AG10803 (cell line): ENCODE measurements around the gene C9orf43.

ENCODE experiments used
- DNase-seq: peaks from one replicate; pipeline ENCODE4 v3.0.0; 2010; ENCODE audit warnings: low read depth
- H3K4me3 ChIP-seq: 2 replicates; pipeline ENCODE4 v1.5.1; 2011; ENCODE audit warnings: mild to moderate bottlenecking, low read length, control low read depth
- TF ChIP-seq, protein P1 (sequence below): conservative IDR thresholded peaks from 2 replicates; pipeline ENCODE4 v1.5.1; 2011; ENCODE audit warnings: mild to moderate bottlenecking, low read length, control low read depth, inconsistent platforms

C9orf43 gene

DNA sequence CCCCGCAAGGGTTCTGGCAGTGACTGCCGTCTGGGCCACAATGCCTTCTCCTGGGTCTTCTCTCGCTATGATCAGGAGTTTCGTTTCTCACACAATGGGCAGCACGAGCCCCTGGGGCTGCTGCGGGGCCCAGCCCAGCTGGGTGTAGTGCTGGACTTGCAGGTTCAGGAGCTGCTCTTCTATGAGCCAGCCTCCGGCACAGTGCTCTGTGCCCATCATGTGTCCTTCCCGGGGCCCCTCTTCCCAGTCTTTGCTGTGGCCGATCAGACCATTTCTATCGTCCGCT, 40.7 kb upstream of the C9orf43 start:
- no peak overlapping the region for H3K4me3 ChIP-seq
- TF ChIP-seq, protein P1, sequence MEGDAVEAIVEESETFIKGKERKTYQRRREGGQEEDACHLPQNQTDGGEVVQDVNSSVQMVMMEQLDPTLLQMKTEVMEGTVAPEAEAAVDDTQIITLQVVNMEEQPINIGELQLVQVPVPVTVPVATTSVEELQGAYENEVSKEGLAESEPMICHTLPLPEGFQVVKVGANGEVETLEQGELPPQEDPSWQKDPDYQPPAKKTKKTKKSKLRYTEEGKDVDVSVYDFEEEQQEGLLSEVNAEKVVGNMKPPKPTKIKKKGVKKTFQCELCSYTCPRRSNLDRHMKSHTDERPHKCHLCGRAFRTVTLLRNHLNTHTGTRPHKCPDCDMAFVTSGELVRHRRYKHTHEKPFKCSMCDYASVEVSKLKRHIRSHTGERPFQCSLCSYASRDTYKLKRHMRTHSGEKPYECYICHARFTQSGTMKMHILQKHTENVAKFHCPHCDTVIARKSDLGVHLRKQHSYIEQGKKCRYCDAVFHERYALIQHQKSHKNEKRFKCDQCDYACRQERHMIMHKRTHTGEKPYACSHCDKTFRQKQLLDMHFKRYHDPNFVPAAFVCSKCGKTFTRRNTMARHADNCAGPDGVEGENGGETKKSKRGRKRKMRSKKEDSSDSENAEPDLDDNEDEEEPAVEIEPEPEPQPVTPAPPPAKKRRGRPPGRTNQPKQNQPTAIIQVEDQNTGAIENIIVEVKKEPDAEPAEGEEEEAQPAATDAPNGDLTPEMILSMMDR = no peak
- no peak for DNase-seq

DNA sequence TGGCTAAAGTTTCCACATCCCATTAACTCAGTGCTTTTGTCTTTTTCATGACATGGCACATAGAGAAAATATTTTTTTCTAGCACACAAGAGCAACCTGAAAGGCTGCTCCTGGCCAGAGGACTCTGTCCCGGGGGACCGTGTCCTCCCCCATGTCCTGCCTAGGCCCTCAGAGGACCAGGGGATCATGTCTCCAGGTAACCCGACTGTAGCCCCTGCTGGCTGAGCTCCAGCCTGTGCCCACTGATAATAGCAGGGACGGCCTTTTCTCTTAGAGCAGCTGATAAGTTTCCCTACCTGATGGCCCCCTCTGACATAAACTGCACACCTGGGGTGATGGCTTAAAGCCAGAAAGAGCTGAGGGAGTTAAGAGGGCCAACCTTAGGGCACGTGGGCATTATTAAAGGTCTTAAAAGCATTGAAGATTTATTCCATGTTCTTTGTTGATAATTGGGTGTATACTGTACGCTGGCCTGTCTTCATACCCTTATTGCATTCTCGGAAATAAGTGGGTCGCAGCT, 39.7 kb upstream of the C9orf43 start:
- no peak overlapping the region for H3K4me3 ChIP-seq
- DNase-seq = no peak
- TF ChIP-seq, protein P1 = no peak

DNA sequence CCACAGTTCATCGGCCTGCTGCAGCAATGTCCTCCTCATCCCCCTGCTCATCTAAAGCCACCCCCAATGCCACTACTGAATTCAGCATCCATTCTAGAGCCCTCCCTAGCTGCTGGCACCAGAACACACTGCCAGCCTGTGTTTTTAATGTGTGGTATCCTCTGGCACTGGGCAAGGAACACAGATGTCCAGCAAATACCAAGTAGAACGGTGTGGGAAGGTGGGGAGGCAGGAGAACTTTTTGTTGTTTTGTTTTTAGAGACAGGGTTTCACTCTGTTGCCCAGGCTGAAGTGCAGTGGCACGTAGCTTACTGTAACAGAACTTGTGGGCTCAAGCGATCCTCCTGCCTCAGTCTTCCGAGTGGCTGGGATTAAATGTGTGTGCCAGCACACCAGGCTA, 38.5 kb upstream of the C9orf43 start:
- TF ChIP-seq, protein P1 = no peak

DNA sequence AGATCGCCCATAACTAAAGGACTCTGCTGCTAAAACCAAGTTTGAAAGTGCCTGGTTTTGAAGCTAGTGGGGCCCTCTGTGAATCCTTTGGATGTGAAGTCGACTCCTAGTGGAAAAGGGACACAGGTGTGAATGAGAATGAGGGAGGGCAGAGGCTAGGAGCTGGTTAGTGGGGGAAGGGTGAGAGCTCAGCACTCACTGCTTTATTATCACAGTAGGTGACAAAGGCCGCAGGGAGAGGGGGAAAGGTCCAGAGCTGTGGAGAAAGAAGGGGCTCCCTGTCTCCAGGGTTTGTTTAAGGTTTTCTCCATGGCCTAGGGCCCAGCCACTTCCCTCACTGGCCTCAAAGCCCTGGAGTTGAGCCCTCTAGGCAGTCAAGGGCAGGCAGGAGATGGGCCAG, 37.3 kb upstream of the C9orf43 start:
- H3K4me3 ChIP-seq = no peak overlapping the region
- DNase-seq = no peak
- TF ChIP-seq, protein P1 = no peak

More for the DNA sequence above, 38.5 kb upstream of the C9orf43 start:
- no peak for DNase-seq
- H3K4me3 ChIP-seq = no peak overlapping the region

DNA sequence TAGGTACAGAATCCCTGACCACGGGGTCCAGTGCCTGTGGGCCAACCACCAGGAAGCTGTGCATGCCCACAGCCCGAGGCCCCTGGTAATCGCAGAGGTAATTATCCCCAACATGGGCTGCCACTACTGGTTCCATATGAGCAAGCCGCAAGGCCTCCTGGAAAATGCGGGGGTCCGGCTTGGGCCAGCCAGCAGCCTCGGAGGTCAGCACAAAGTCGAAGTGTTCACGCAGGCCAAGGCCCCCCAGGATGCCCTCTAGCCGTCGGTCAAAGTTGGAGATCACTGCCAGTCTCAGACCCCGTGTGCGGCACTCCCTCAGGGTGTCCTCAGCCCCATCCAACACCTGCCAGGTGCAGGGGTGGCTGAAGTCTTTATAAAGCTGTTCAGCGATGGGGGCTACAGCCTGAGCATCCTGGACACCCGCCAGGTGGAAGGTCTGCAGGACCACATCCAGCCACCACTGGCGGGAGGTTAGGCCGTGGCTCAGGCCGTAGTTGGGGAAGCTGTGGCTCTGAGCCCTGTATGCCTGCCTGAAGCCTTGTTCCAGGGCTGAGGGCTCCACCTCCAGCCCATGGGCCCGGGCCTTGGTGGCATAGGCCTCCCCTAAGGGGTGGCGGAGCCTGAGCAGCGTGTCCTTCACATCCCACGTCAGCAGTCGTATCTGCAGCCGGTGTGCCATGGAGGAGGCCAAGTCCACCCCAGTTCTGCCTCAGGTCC, 36.7 kb upstream of the C9orf43 start:
- no peak for DNase-seq
- H3K4me3 ChIP-seq = no peak overlapping the region
- TF ChIP-seq, protein P1 = no peak

DNA sequence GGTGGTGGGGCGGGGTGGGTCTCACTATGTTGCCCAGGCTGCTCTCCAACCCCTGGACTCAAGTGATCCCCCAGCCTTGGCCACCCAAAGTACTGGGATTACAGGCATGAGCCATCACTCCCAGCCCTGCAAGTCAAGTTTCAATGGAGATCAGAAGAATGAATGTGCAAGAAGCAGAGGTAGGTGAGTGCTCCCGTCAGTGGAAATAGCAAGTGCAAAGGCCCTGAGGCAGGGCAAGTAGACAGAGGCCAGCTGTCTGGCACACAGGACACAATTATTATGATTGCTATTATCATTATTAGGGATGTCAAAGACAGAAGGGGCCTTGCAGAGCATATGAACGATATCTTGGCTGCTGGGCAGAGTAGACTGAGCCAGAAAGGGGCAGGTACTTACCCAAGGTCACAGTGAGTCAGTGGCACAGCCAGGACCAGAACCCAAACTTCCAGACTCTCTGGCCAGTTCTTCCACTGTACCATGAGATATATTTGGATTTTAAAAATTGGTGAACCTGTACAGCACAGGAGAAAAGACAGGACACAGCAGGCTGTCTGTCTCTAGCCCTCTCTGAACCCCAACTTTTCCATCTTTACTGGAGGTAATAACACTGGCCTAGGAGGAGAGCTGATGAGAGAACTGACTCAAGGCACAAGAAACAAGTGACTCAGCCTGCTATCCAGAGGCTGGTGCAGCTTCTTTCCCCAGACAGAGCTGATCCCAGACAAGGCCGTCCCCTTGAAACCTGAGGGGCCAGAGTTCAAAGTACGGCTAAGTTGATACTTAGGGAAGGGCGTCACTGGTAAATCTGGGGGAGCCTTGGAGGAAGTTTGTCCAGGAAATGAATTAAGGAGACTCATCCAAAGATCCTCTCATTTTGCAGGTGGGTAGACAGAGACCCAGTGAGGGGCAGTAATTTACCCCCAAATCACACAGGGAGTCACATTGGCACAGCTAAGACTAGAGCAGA, 35.2 kb upstream of the C9orf43 start:
- TF ChIP-seq, protein P1 = no peak
- no peak for DNase-seq
- H3K4me3 ChIP-seq = no peak overlapping the region
